OCI-LY7 (cell line): ENCODE results near the gene PDS5A.

Experiments
- EZH2phosphoT487 ChIP-seq: fragments of 200-600 bp; sonication (generic); IDR thresholded peaks from 2 replicates; pipeline ENCODE4 v1.6.1; 2018; ENCODE audit warnings: low read depth, borderline replicate concordance, mild to moderate bottlenecking, mixed run types, antibody characterized with exemption, low read length, moderate library complexity, mixed read lengths
- TF ChIP-seq, protein P1 (sequence below): fragments of 200-600 bp; sonication (generic); conservative IDR thresholded peaks from 2 replicates; pipeline ENCODE4 v1.5.1; 2014; ENCODE audit warnings: mild to moderate bottlenecking, antibody characterized with exemption, low read length, moderate library complexity, mixed read lengths

DNA sequence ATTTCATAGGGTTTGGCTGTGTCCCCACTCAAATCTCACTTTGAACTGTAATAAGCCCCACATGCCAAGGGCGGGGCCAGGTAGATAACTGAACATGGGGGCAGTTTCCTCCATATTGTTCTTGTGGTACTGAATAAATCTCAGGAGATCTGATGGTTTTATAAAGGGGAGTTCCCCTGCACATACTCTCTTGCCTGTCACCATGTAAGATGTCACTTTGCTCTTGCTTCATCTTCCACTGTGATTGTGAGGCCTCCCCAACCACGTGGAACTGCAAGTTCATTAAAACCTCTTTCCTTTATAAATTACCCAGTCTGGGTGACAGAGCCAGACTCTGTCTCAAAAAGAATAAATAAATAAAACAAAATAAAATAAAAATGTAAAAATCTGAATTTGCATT is 95.9 kb downstream of the PDS5A start:
- TF ChIP-seq EZH2phosphoT487 = no peak
- TF ChIP-seq, protein P1, sequence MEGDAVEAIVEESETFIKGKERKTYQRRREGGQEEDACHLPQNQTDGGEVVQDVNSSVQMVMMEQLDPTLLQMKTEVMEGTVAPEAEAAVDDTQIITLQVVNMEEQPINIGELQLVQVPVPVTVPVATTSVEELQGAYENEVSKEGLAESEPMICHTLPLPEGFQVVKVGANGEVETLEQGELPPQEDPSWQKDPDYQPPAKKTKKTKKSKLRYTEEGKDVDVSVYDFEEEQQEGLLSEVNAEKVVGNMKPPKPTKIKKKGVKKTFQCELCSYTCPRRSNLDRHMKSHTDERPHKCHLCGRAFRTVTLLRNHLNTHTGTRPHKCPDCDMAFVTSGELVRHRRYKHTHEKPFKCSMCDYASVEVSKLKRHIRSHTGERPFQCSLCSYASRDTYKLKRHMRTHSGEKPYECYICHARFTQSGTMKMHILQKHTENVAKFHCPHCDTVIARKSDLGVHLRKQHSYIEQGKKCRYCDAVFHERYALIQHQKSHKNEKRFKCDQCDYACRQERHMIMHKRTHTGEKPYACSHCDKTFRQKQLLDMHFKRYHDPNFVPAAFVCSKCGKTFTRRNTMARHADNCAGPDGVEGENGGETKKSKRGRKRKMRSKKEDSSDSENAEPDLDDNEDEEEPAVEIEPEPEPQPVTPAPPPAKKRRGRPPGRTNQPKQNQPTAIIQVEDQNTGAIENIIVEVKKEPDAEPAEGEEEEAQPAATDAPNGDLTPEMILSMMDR = no peak
